Endothelial cell of umbilical vein (primary cell): ENCODE measurements around the gene NIPA2. TPM values are rescaled to one million over a fixed set of nuclear protein-coding genes. Genes with fewer than 3 reads are reported as not detected.

Experiments
- BruUV-seq: library from RNA; stranded (reverse); fragments of 400-500 nt; replicated peaks from 2 replicates; lab custom pipeline; 2021; lab: Mats Ljungman, UMichigan
- CTCF ChIA-PET: fragments of 300-600, 350-600 bp; sonication (Branson Sonifier 250); formaldehyde crosslinking; loops from one replicate; lab custom pipeline; 2021; ENCODE audit warnings: antibody characterized with exemption, inconsistent platforms; lab: Charles Lee
- POLR2A ChIA-PET: fragments of 300-600, 350-600 bp; sonication (Branson Sonifier 250); formaldehyde crosslinking; loops from one replicate; lab custom pipeline; 2021; ENCODE audit warnings: antibody characterized with exemption, inconsistent platforms; lab: Charles Lee
- DNase-seq: peaks from one replicate; pipeline ENCODE4 v3.0.0-alpha.2; 2011; ENCODE audit warnings: low read depth, low spot score
- FAIRE-seq: peaks from 2 replicates; lab custom pipeline; 2011; peaks lifted over from hg19 to GRCh38; lab: Jason Lieb, UNC
- H2AFZ ChIP-seq: 2 replicates; pipeline ENCODE4 v1.6.0; 2012; ENCODE audit warnings: low read depth, low read length, control low read depth, inconsistent platforms
- H3K27ac ChIP-seq: 2 replicates; pipeline ENCODE4 v1.5.1; 2011; ENCODE audit warnings: low read depth, mild to moderate bottlenecking, control low read depth, low read length, moderate library complexity; ENCODE audit not compliant: insufficient read depth
- H3K27me3 ChIP-seq, 2 experiments: 2 replicates each; pipeline versions ENCODE4 v1.6.0 to v1.6.1; 2011; ENCODE audit warnings: low read length in 2 of 2, mixed read lengths in 1 of 2; ENCODE audit not compliant: control insufficient read depth in 2 of 2, insufficient read depth in 2 of 2
- H3K36me3 ChIP-seq, 2 experiments: 2 replicates in 1 of 2; 3 replicates in 1 of 2; pipeline ENCODE4 v1.5.1; 2011; ENCODE audit warnings: low read length in 2 of 2, mild to moderate bottlenecking in 1 of 2, moderate library complexity in 1 of 2; ENCODE audit not compliant: control insufficient read depth in 2 of 2, insufficient read depth in 2 of 2; ENCODE audit errors: extremely low read depth in 1 of 2
- H3K4me1 ChIP-seq: 3 replicates; pipeline ENCODE4 v1.5.1; 2011; ENCODE audit warnings: mild to moderate bottlenecking, low read length; ENCODE audit not compliant: control insufficient read depth, insufficient read depth; ENCODE audit errors: extremely low read depth
- H3K4me2 ChIP-seq: 2 replicates; pipeline ENCODE4 v1.6.1; 2011; ENCODE audit warnings: low read length, control low read depth, mixed read lengths; ENCODE audit not compliant: insufficient read depth
- H3K4me3 ChIP-seq, 3 experiments: fragments of 200-600 bp in 1 of 3; sonication (generic), shearing (Covaris generic) in 1 of 3; replicated peaks in 1 of 3; 2 replicates each; pipeline ENCODE4 v1.5.1; 2011 to 2016; ENCODE audit warnings: control low read depth in 3 of 3, low read length in 3 of 3, mild to moderate bottlenecking in 2 of 3, inconsistent platforms in 1 of 3, low read depth in 1 of 3, moderate library complexity in 1 of 3; ENCODE audit not compliant: insufficient read depth in 1 of 3
- H3K79me2 ChIP-seq: 2 replicates; pipeline ENCODE4 v1.6.0; 2012; ENCODE audit warnings: low read length, inconsistent platforms; ENCODE audit not compliant: control insufficient read depth, insufficient read depth
- H3K9ac ChIP-seq: replicated peaks from 2 replicates; pipeline ENCODE3; 2011; ENCODE audit warnings: low read length, control low read depth; ENCODE audit not compliant: insufficient read depth; ENCODE audit errors: extremely low read depth
- H3K9me1 ChIP-seq: replicated peaks from 3 replicates; pipeline ENCODE4 v1.6.0; 2011; ENCODE audit warnings: mild to moderate bottlenecking, low read length; ENCODE audit not compliant: control insufficient read depth, insufficient read depth; ENCODE audit errors: extremely low read depth
- H3K9me3 ChIP-seq: replicated peaks from 2 replicates; pipeline ENCODE4 v1.5.1; 2012; ENCODE audit warnings: low read length, inconsistent platforms; ENCODE audit not compliant: control insufficient read depth, insufficient read depth
- H4K20me1 ChIP-seq: replicated peaks from 2 replicates; pipeline ENCODE3; 2011; ENCODE audit warnings: mild to moderate bottlenecking, low read length; ENCODE audit not compliant: control insufficient read depth, insufficient read depth; ENCODE audit errors: extremely low read depth
- EZH2 ChIP-seq: IDR thresholded peaks from 2 replicates; pipeline ENCODE4 v1.6.1; 2012; ENCODE audit warnings: borderline replicate concordance, low read depth, mild to moderate bottlenecking, moderate library complexity, low read length, inconsistent platforms; ENCODE audit not compliant: severe bottlenecking
- FOS ChIP-seq: IDR thresholded peaks from 2 replicates; pipeline ENCODE4 v1.6.1; 2011; ENCODE audit warnings: mild to moderate bottlenecking, low read length, moderate library complexity, borderline replicate concordance; ENCODE audit not compliant: insufficient read depth
- GATA2 ChIP-seq: IDR thresholded peaks from 2 replicates; pipeline ENCODE4 v1.7.0; 2011; ENCODE audit warnings: low read depth, mild to moderate bottlenecking, moderate library complexity, mixed read lengths, low read length; ENCODE audit not compliant: insufficient read length, insufficient read depth
- JUN ChIP-seq: IDR thresholded peaks from 2 replicates; pipeline ENCODE4 v1.6.1; 2011; ENCODE audit warnings: borderline replicate concordance, low read depth; ENCODE audit not compliant: insufficient read length, insufficient read depth
- MYC ChIP-seq: IDR thresholded peaks from one replicate; pipeline ENCODE4 v1.6.1; 2011; ENCODE audit warnings: mild to moderate bottlenecking, low read depth, low read length
- POLR2A ChIP-seq: IDR thresholded peaks from 2 replicates; pipeline ENCODE4 v1.6.1; 2012; ENCODE audit warnings: low read depth, mild to moderate bottlenecking, control low read depth, low read length
- POLR2AphosphoS5 ChIP-seq: IDR thresholded peaks from 2 replicates; pipeline ENCODE4 v1.6.1; 2012; ENCODE audit warnings: low read depth, mild to moderate bottlenecking, control low read depth, low read length, moderate library complexity; ENCODE audit not compliant: insufficient read depth
- dilution Hi-C: fragments of 300-500 bp; cut with MboI; formaldehyde crosslinking; loops from one replicate; pipeline ENCODE4 v1.15.0; 2019; ENCODE audit warnings: low sequenced_read_pairs; ENCODE audit not compliant: extremely low pct_ligation_motif_present
- intact Hi-C: fragments of 100-400 bp; cut with micrococcal nuclease; formaldehyde crosslinking; loops from one replicate; pipeline ENCODE4 v1.10.0; 2022
- polyA plus RNA-seq, 4 experiments: library from polyadenylated mRNA; depleted of rRNA in 3 of 4; stranded (reverse) in 3 of 4; unstranded in 1 of 4; fragments of >200 nt; gene quantifications; 2 replicates each; pipeline versions ENCODE4 v1.2.1 to v1.2.3, GENCODE V29; 2011 to 2012; ENCODE audit warnings: missing spikeins in 1 of 4
- total RNA-seq: library from RNA; stranded (reverse); gene quantifications from 2 replicates; pipeline ENCODE4 v1.2.3, GENCODE V29; 2021
- TF ChIP-seq, protein P1 (sequence below), 2 donors: IDR thresholded peaks; 1 replicate in 1 of 2; 2 replicates in 1 of 2; pipeline ENCODE4 v1.5.1; 2011; ENCODE audit warnings: low read length in 2 of 2, mild to moderate bottlenecking in 2 of 2, moderate library complexity in 2 of 2, control low read depth in 1 of 2, inconsistent platforms in 1 of 2, low read depth in 1 of 2; ENCODE audit not compliant: insufficient read depth in 1 of 2; ENCODE audit errors: extremely low read depth in 1 of 2
- TF ChIP-seq, protein P2 (sequence below): IDR thresholded peaks from 2 replicates; pipeline ENCODE4 v1.6.1; 2011; ENCODE audit not compliant: insufficient read depth, insufficient read length

NIPA2 gene
- total and polyA plus RNA-seq, 2 donors (not counting 3 experiments of a cell fraction or from before 2014, with no cell fraction given): 55.2 to 75.7 TPM

DNA sequence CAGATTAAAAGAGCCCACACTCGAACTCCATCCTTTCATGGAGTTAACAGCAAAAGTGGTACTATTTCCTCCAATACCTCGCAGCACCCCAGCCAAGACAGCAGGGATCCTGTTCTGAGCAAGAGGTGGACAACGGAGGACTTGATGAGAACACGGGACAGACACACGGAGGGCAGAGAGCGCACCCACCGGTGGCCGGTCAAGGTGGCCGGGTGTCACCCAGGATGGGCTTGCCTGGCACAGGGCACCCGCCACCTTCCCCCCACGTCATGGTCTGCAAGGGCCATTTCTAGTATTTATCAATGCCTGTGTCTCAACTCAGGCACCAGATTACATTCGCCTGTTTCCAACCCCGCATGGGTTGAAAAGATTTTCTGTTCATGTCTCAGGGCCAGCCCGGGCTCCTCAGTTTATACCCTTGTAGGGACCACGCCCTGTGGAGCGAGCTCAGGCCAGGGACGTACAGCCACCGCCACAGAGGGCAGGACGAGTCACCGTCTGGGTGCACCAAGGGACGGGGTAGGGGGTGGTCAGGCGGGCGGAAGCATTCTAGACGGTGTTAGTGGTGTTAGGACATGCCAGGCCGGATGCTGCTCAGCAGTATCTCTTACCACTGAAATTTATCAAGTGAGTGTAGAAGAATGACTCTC is 77.5 kb downstream of the NIPA2 start:
- no peak for FAIRE-seq
- Histone ChIP-seq H3K9me3 (no peaks in the 10 kb centered on the region), H4K20me1 (no peaks in the 10 kb centered on the region), H3K79me2 (no peaks in the 10 kb centered on the region), H3K9ac (no peak overlapping the region), H3K27ac (no peak overlapping the region), H3K9me1 (no peaks in the 10 kb centered on the region), H3K4me2 (no peak overlapping the region), H3K4me1 (no peaks in the 10 kb centered on the region), H3K4me3 (no peak overlapping the region), H3K36me3 (peaks cover 6 to 25% of the 10 kb centered on the region in 2 experiments), H3K27me3 (no peaks in the 10 kb centered on the region), H2AFZ (no peak overlapping the region)
- TF ChIP-seq EZH2 (no peak), JUN (no peak), POLR2AphosphoS5 (no peak), FOS (no peak), POLR2A (no peak), MYC (no peak), GATA2 (no peak)
- TF ChIP-seq, protein P1, sequence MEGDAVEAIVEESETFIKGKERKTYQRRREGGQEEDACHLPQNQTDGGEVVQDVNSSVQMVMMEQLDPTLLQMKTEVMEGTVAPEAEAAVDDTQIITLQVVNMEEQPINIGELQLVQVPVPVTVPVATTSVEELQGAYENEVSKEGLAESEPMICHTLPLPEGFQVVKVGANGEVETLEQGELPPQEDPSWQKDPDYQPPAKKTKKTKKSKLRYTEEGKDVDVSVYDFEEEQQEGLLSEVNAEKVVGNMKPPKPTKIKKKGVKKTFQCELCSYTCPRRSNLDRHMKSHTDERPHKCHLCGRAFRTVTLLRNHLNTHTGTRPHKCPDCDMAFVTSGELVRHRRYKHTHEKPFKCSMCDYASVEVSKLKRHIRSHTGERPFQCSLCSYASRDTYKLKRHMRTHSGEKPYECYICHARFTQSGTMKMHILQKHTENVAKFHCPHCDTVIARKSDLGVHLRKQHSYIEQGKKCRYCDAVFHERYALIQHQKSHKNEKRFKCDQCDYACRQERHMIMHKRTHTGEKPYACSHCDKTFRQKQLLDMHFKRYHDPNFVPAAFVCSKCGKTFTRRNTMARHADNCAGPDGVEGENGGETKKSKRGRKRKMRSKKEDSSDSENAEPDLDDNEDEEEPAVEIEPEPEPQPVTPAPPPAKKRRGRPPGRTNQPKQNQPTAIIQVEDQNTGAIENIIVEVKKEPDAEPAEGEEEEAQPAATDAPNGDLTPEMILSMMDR (IDR thresholded peaks at IDR 0.05; ENCODE audit: extremely low read depth in 1 of 2, insufficient read depth in 1 of 2, low read depth in 1 of 2, low read length in 2 of 2): no peak
- TF ChIP-seq, protein P2, sequence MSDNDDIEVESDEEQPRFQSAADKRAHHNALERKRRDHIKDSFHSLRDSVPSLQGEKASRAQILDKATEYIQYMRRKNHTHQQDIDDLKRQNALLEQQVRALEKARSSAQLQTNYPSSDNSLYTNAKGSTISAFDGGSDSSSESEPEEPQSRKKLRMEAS: no peak
- BruUV-seq: no TSS peak
- DNase-seq: no peak
- POLR2A ChIA-PET: no interaction called here
- intact Hi-C loops: no loop called here
- CTCF ChIA-PET: no interaction called here
- dilution Hi-C loops: no loop called here
